ENCODE data around the gene CES4A.
A peak's percentile ranks its signal among the peaks of the same experiment; 100 is the strongest.
"Not testable (repeated sequence)": the region's sequence is repeated elsewhere in the genome, so short reads cannot be mapped to it uniquely, and the experiment has no call there.

CES4A gene

GRCh38 chr16:66993558-66993957, 5.2 kb downstream of the CES4A start:
- DNase-seq: not testable (repeated sequence)

DNA sequence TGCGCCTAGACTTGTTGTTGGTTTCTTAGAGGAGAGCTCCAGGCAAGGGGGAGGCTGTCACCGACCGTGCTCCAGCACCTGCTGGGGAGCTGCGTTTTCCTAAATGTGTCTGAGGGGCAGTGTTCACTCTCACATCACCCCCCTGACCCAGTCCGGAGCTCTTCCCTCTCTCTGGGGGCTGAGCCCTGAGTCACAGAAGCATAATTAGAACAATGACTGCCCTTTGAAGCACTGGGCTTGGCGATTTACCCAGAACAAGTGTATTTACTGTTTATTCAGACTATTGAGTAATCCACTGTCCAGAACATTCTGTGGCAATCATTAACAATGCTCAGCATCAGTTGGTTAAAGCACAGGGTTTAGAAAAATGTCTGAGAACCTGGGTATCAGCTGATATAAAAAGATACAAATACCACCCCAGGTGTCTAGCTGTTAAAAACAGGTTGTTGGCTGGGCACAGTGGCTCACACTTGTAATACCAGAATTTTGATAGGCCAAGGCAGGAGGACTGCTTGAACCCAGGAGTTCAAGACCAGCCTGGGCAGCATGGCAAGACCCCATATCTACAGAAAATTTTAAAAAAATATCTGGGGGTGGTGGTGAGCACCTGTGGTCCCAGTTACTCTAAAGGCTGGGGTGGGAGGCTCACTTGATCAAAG, 8.1 kb downstream of the CES4A start:
- no peak for DNase-seq

- no peak for DNase-seq
These were observed 8.6 kb downstream of the CES4A start for GRCh38 chr16:66996983-66997358.

- DNase-seq: no peak
These were observed 12.3 kb downstream of the CES4A start for GRCh38 chr16:67000384-67001351.

GRCh38 chr16:67001726-67002125, 13.3 kb downstream of the CES4A start:
- DNase-seq: no peak

- no peak for DNase-seq
These were observed 18.7 kb downstream of the CES4A start for GRCh38 chr16:67006930-67007658.

DNA sequence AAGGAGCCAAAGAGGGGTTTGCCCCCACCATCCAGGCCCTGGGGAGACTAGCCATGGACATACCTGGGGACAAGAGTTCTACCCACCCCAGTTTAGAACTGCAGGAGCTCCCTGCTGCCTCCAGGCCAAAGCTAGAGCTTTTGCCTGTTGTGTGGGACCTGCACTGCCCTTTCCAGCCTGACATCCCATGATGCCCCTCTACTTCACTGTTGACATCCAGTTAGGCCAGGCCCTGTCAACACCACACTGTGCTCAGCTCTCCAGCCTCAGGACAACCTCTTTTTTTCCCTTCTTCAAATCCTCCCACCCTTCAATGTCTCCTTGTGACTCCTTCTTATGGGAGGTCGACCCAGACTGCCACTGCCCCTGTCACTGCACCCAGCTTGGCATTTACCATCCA, 20.8 kb downstream of the CES4A start:
- no peak for DNase-seq

- DNase-seq: no peak
These were observed 22.9 kb downstream of the CES4A start for GRCh38 chr16:67011274-67011673.

DNA sequence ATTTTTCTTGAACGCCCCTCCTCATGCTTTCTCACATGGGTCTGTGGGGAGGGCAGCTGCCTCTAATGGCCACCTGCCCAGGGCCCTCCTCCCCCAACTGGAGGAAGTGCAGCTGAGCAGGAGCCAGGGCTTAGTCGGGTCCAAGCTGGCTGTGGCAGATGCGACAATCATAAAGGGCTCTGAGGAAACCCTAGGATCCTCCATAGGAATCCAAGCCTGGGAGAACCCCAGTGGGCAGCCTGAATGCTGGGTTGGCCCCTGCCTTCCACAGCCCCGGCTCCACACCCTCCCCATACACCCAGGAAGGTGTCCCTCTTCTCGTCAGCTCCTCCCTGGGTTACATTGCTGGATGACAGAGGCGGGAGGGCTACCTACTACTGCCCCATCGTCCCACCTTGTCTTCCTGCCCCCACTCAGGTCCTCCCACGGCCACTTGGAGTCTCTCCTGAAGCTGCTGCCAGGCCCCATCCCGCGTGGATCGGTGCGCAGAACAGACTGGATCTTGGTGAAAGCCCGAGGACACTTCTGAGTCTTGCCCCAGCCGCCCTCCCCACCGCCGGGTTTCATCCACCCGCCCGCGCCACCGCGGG, 24.9 kb downstream of the CES4A start:
- no peak for DNase-seq

DNA sequence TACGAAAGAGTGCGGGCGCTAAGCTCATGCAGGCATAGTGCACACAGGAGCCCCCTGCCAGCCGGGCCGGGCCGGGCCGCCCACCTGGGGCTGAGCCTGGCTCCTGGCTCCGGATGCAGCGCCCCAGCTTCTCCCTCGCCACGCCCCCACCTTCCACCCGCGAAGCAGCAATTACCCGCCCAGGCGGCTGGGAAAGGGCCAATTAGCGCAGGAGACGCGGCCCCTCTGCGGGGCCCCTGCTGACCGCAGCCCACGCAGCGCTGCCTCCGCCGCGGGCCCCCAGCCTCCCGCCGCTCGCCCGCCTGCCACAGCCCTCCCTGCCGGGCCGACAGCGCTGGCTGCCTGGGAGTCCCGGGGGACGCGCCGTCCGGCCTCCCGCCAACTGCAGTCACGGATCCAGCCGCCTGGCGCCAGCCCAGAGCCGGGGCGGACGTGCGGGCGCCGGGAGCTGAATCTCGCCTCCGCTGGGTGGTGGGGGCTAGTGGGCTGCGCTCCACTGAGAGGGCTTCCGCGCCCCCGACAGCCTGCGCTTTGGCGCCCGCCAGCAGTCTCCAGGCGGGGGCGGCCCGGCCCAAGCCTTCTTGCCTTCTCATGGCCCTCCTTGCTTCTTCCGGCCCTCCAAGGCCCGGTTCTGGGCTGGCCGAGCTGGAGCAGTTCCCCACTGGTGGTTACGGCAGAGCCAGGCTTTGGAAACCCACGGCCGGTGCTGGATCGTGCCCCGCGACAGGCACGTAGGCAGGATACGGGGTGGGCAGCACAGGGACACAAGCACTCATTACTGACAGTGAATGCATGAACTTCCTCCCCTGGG, 25.6 kb downstream of the CES4A start:
- DNase-seq: no peak

DNA sequence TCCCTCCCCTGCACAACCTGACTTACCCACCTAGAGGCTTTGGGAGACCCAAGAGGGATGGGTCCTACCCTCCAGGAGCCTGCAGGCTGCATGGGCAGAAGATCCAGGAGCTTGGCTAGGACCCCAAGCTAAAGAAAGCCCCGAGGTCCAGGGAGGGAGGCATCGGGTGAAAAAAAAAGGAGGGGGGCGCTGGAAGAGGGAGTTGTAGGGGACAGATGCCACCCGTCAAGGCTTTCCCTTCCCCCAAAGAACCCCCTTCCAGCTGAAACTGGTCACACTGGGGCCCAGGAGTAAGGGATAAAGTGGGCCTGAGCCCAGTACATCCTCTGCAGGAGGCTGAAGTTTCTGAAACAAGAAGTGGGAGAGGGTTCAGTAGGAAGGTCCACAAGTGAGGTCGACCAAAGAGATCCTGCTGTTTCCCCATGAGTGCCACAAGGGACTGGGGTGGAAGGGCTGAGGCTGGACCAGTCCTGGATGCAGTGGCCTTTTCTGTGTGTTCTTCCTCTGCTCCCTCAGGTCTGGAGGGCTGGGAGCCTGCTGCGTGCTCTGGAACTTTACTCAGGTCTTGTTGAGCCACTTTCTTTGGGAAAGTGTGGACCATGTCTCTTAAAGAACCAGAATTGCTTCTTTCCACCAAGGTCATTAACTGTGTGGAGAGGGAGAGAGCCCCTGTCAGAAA, 26.4 kb downstream of the CES4A start:
- DNase-seq: no peak

DNA sequence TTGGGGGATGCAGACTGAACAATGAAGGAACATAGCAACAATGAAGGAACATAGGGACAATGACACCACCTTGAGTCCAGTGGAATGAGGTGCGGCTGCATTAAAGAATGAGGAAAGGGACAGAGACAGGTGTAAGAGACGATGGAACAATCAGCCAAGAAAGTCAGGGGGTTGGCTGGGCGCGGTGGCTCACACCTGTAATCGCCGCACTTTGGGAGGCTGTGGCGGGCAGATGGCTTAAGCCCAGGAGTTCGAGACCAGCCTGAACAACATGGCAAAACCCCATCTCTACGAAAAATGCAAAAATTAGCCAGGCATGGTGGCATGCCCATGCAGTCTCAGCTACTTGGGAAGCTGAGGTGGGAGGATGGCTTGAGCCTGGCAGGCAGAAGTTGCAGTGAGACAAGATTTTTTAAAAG, 26.9 kb downstream of the CES4A start:
- no peak for DNase-seq

GRCh38 chr16:67016143-67016542, 27.8 kb downstream of the CES4A start:
- no peak for DNase-seq

DNA sequence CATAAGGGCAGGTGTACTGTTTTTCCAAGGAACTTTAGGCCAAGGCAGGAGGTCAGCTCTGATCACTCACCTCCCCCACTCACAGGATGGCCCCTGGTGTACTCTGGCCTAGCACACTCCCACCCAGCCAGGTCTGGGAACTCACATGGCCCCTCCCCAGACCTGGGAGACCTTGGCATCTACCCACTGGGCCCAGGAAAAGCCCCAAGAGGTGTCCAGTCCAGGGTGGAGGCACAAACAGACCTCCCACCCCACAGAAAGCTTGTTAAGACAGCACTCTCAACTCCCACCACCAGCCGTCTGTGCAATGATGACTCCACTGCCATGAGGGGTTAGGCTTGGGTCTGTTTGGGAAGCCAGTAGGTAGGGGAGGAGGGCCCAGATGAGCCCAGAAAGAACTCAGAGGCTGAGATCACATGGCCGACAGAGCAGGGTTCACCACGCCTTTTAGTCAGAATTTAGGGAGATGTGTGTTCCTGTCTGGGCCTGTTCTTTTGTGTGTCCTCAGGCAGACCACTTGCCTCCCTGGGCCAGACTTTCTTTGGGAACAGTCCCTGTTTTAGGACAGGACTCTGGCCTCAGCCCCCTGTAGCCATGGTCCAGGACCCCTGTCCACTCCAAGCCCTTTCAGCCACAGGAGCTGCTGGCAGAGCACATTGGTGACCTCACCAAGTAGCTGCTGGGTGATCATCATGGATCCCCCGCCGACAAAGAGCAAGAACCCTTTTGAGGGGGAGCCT, 28.5 kb downstream of the CES4A start:
- no peak for DNase-seq

GRCh38 chr16:67017421-67017750, 29.0 kb downstream of the CES4A start:
- no peak for DNase-seq

DNA sequence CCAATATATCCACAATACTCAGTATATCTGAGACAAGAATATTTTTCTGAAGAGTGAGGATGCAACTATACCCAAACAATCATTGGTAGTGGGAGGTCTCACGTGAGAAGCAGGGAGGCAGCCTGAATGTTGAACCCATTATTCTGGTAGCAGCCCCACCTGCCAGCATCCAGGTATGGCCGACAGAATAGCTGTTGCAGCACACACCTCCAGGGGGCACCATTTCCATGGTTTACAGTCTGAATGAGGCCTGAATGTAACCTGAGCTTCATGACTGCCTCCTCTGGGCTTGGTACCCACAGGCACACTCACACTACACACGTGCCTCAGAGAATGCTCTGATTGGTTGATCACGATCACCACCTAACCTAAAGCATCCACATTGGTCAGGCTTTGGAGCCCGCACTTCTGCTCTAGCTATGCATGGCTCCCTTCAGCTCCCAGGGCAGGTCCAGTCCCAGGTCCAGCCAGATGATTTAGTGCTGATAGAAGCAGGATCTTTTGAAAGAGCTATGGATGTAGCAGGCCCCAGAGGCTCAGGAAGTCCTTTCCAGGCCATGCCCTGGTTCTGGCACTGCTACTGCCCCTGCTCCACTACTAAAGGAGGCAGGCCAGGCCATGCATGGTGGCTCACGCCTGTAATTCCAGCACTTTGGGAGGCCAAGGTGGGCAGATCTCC, 29.6 kb downstream of the CES4A start:
- peak; percentile 36 for DNase-seq

DNA sequence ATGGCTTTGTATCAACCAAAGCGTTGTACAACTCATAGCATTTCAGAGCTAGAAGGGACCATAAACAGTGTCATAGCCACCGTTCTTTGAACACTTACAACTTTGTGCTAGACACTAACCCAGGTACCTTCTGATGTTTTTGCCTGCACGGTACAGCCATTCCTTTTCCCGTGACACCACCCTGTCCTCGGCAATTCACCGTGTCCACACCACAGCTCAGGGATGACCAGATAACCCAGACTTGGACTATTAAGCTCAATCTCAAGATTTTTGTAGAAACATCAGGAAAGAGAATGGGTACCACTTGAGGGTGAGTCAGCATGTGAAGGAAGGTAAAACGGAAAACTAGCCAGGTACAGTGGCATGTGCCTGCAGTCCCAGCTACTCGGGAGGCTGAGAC, 30.8 kb downstream of the CES4A start:
- DNase-seq: no peak

DNA sequence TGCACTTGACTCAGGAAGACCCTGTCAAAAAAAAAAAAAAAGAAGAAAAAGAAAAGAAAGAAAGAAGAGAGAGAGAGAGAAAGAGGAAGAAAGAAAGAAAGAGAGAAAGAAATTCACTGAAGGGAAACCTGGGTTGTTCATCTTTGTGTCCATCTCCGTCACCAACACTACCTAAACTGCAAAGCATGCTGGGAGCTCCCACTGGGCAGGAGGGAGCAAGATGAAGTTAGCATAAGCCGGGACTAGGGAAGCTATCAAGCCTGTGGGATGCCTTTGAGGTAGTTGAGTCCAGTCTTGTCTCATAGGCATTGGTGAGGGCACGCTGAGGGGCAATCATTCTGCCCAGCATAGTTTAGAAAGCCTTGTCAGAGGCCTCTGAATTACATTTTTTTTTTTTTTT, 32.9 kb downstream of the CES4A start:
- DNase-seq: no peak

- no peak for DNase-seq
These were observed 34.3 kb downstream of the CES4A start for GRCh38 chr16:67022531-67023214.

DNA sequence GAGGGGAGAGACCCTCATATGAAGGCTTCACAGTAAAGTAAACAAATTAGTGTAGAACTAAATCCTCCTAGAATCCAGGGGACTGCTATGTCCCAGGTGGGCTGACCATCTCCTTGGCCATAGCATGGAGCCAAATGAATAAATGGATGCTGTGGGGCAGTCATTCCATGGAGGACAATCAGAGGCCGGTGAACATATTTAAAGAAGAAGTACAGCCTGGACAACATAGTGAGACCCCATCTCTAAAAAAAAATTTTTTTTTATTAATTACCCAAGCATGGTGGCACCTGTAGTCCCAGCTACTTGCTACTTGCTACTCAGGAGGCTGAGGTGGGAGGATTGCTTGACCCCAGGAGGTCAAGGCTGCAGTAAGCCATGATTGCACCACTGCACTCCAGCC, 35.3 kb downstream of the CES4A start:
- DNase-seq: no peak
